GM19025 (cell line): ENCODE results near the gene SERPINH1.

Experiments used
- ATAC-seq: cut with Tn5 transposase; IDR thresholded peaks from one replicate; pipeline ENCODE4 v1.9.1; 2021; ENCODE audit warnings: mild to moderate bottlenecking, low read depth, moderate library complexity; ENCODE audit not compliant: unreplicated experiment

Gene SERPINH1

GRCh38 chr11:75562048-75562835 is at the start of gene SERPINH1:
Gene SERPINH1 (plus strand): TSS chr11:75562253. CDS start chr11:75566350, 4,097 bp downstream.
- peak; percentile 62 for ATAC-seq

GRCh38 chr11:75513250-75513649 is 48.8 kb upstream of the SERPINH1 start:
- no peak for ATAC-seq

- ATAC-seq = no peak
Measured at GRCh38 chr11:75514596-75514995, 47.5 kb upstream of the SERPINH1 start.

GRCh38 chr11:75516140-75516539 is 45.9 kb upstream of the SERPINH1 start:
- no peak for ATAC-seq

- ATAC-seq = no peak
Measured at GRCh38 chr11:75516886-75517285, 45.2 kb upstream of the SERPINH1 start.

GRCh38 chr11:75518204-75518549 is 43.9 kb upstream of the SERPINH1 start:
- no peak for ATAC-seq

- ATAC-seq = no peak
Measured at GRCh38 chr11:75518771-75519653, 43.0 kb upstream of the SERPINH1 start.

- ATAC-seq = no peak
Measured at GRCh38 chr11:75520688-75521087, 41.4 kb upstream of the SERPINH1 start.

- ATAC-seq = no peak
Measured at GRCh38 chr11:75522286-75523044, 39.6 kb upstream of the SERPINH1 start.

- no peak for ATAC-seq
Measured at GRCh38 chr11:75523189-75523588, 38.9 kb upstream of the SERPINH1 start.

- ATAC-seq = no peak
Measured at GRCh38 chr11:75523811-75524664, 38.0 kb upstream of the SERPINH1 start.

GRCh38 chr11:75524665-75525432 is 37.2 kb upstream of the SERPINH1 start:
- ATAC-seq = no peak

GRCh38 chr11:75525433-75526191 is 36.4 kb upstream of the SERPINH1 start, which contains the start of gene GDPD5:
Gene GDPD5 (minus strand): TSS chr11:75525941. CDS start chr11:75477735, 48,206 bp downstream.
- ATAC-seq = peak; percentile 80

- no peak for ATAC-seq
Measured at GRCh38 chr11:75526192-75526541, 35.9 kb upstream of the SERPINH1 start.

- no peak for ATAC-seq
Measured at GRCh38 chr11:75527130-75527529, 34.9 kb upstream of the SERPINH1 start.

- ATAC-seq = no peak
Measured at GRCh38 chr11:75527938-75528735, 33.9 kb upstream of the SERPINH1 start.

- ATAC-seq = no peak
Measured at GRCh38 chr11:75530577-75530976, 31.5 kb upstream of the SERPINH1 start.

- ATAC-seq = no peak
Measured at GRCh38 chr11:75531325-75531724, 30.7 kb upstream of the SERPINH1 start.
